NCI-H2227 (cell line): ENCODE data around the gene RBX1.

Experiments used
- DNase-seq: peaks from one replicate; lab custom pipeline; 2025; ENCODE audit not compliant: unreplicated experiment; lab: John Stamatoyannopoulos, UW

The RBX1 gene

GRCh38 chr22:41021613-41022454, 70.7 kb downstream of the RBX1 start:
- peak; percentile 74 for DNase-seq

GRCh38 chr22:41022470-41023298, 71.5 kb downstream of the RBX1 start:
- DNase-seq = peak; percentile 91
